Eye (tissue), 1 donor: ENCODE measurements around the gene CSRP1.
"Not testable (repeated sequence)": the region's sequence is repeated elsewhere in the genome, so short reads cannot be mapped to it uniquely, and the experiment has no call there.

Source experiments
- DNase-seq: peaks from one replicate; pipeline ENCODE4 v3.0.0-alpha.2; 2015

Gene CSRP1

GRCh38 chr1:201537891-201538611, 31.1 kb upstream of the CSRP1 start:
- peak; percentile 52 for DNase-seq

- DNase-seq: no peak
These were observed 30.5 kb upstream of the CSRP1 start for GRCh38 chr1:201537467-201537866.

GRCh38 chr1:201537028-201537427, 30.1 kb upstream of the CSRP1 start:
- no peak for DNase-seq

- no peak for DNase-seq
These were observed 29.6 kb upstream of the CSRP1 start for GRCh38 chr1:201536558-201536957.

- no peak for DNase-seq
These were observed 29.0 kb upstream of the CSRP1 start for GRCh38 chr1:201535919-201536245.

GRCh38 chr1:201535046-201535918, 28.4 kb upstream of the CSRP1 start:
- DNase-seq: peak; percentile 41

GRCh38 chr1:201533836-201534235, 26.9 kb upstream of the CSRP1 start:
- peak; percentile 37 for DNase-seq

- DNase-seq: peak; percentile 66
These were observed 24.9 kb upstream of the CSRP1 start for GRCh38 chr1:201531551-201532425.

- peak; percentile 93 for DNase-seq
These were observed 24.0 kb upstream of the CSRP1 start for GRCh38 chr1:201530741-201531531.

- DNase-seq: no peak
These were observed 21.8 kb upstream of the CSRP1 start for GRCh38 chr1:201528631-201529252.

- DNase-seq: no peak
These were observed 21.0 kb upstream of the CSRP1 start for GRCh38 chr1:201527879-201528278.

- no peak for DNase-seq
These were observed 18.4 kb upstream of the CSRP1 start for GRCh38 chr1:201525193-201525778.

- DNase-seq: not testable (repeated sequence)
These were observed 13.2 kb upstream of the CSRP1 start for GRCh38 chr1:201520046-201520575.

- no peak for DNase-seq
These were observed 11.1 kb upstream of the CSRP1 start for GRCh38 chr1:201518071-201518470.

- no peak for DNase-seq
These were observed 10.7 kb upstream of the CSRP1 start for GRCh38 chr1:201517631-201518030.

- DNase-seq: no peak
These were observed 9.7 kb upstream of the CSRP1 start for GRCh38 chr1:201516511-201517127.

GRCh38 chr1:201515895-201516294, 9.0 kb upstream of the CSRP1 start:
- DNase-seq: no peak

- no peak for DNase-seq
These were observed 8.3 kb upstream of the CSRP1 start for GRCh38 chr1:201515062-201515750.

GRCh38 chr1:201514466-201514865, 7.5 kb upstream of the CSRP1 start:
- DNase-seq: no peak
